ENCODE data around the gene CEP89.
"Not testable (repeated sequence)": the region's sequence is repeated elsewhere in the genome, so short reads cannot be mapped to it uniquely, and the experiment has no call there.

CEP89 gene

GRCh38 chr19:32890326-32890725 is 81.4 kb downstream of the CEP89 start:
- no peak for DNase-seq

- DNase-seq: no peak
Observed at GRCh38 chr19:32889137-32889934, 82.4 kb downstream of the CEP89 start.

- no peak for DNase-seq
Observed at GRCh38 chr19:32887572-32888215, 84.1 kb downstream of the CEP89 start.

- DNase-seq: no peak
Observed at GRCh38 chr19:32886241-32886640, 85.5 kb downstream of the CEP89 start.

- DNase-seq: not testable (repeated sequence)
Observed at GRCh38 chr19:32885255-32885654, 86.5 kb downstream of the CEP89 start.

- DNase-seq: no peak
Observed at GRCh38 chr19:32881766-32882165, 90.0 kb downstream of the CEP89 start.

GRCh38 chr19:32880622-32881021 is 91.1 kb downstream of the CEP89 start:
- no peak for DNase-seq

- no peak for DNase-seq
Observed at GRCh38 chr19:32879741-32880140, 92.0 kb downstream of the CEP89 start.

GRCh38 chr19:32878988-32879387 is 92.8 kb downstream of the CEP89 start:
- DNase-seq: no peak

- no peak for DNase-seq
Observed at GRCh38 chr19:32877977-32878745, 93.6 kb downstream of the CEP89 start.

- DNase-seq: no peak
Observed at GRCh38 chr19:32877323-32877912, 94.3 kb downstream of the CEP89 start.

- no peak for DNase-seq
Observed at GRCh38 chr19:32876919-32877285, 94.9 kb downstream of the CEP89 start.

GRCh38 chr19:32876236-32876918 is 95.4 kb downstream of the CEP89 start:
- no peak for DNase-seq

- DNase-seq: no peak
Observed at GRCh38 chr19:32875428-32875827, 96.3 kb downstream of the CEP89 start.

- DNase-seq: no peak
Observed at GRCh38 chr19:32874605-32875004, 97.2 kb downstream of the CEP89 start.

GRCh38 chr19:32873247-32873959 is 98.4 kb downstream of the CEP89 start:
- DNase-seq: peak; percentile 54

GRCh38 chr19:32872391-32872790 is 99.4 kb downstream of the CEP89 start:
- DNase-seq: no peak

GRCh38 chr19:32870981-32871451 is 100.7 kb downstream of the CEP89 start:
- no peak for DNase-seq

- no peak for DNase-seq
Observed at GRCh38 chr19:32869966-32870573, 101.7 kb downstream of the CEP89 start.

GRCh38 chr19:32869369-32869965 is 102.3 kb downstream of the CEP89 start, which contains the start of gene SLC7A9:
SLC7A9 (minus strand) TSS chr19:32869767; CDS start chr19:32868534, 1,233 bp downstream.
- no peak for DNase-seq

Data from activated CD4-positive, alpha-beta T cell treated with anti-CD3 and anti-CD28 coated beads for 48 hours (primary cell).